GM10248 (cell line): ENCODE results near the gene PLCL1.
A peak's percentile ranks its signal among the peaks of the same experiment; 100 is the strongest.
"Not testable (repeated sequence)": the region's sequence is repeated elsewhere in the genome, so short reads cannot be mapped to it uniquely, and the experiment has no call there.

ENCODE experiments used
- CTCF ChIA-PET: fragments of 300-600 bp; sonication (Branson Sonifier 250); formaldehyde crosslinking; extraction: SDS; loops from one replicate; lab custom pipeline; 2021; ENCODE audit warnings: antibody characterized with exemption; lab: Yijun Ruan, JAX
- POLR2A ChIA-PET: fragments of 350-650 bp; sonication (Branson Sonifier 250); formaldehyde crosslinking; extraction: SDS; loops from one replicate; lab custom pipeline; 2020; ENCODE audit warnings: antibody characterized with exemption; lab: Yijun Ruan, JAX
- DNase-seq: peaks from one replicate; pipeline ENCODE4 v3.0.0; 2012; ENCODE audit errors: extremely low spot score
- CTCF ChIP-seq: IDR thresholded peaks from 2 replicates; pipeline ENCODE4 v1.5.1; 2012; ENCODE audit warnings: mild to moderate bottlenecking, low read depth; ENCODE audit errors: extremely low read depth, missing control alignments, control extremely low read depth

Gene PLCL1

GRCh38 chr2:197821550-197822289 is 17.3 kb downstream of the PLCL1 start:
- DNase-seq, result no peak
- CTCF ChIA-PET, result interaction anchor here (2.7 kb wide), 1 partner anchor 11 kb away, joined by 12 read pairs; no protein-coding TSS in a partner anchor
- POLR2A ChIA-PET, result no interaction called here
- TF ChIP-seq CTCF, result no peak

GRCh38 chr2:197822333-197822732 is 17.9 kb downstream of the PLCL1 start:
- TF ChIP-seq CTCF, result no peak
- ChIA-PET POLR2A (no interaction called here), CTCF (no interaction called here)
- no peak for DNase-seq

- CTCF ChIA-PET, result no interaction called here
- TF ChIP-seq CTCF, result no peak
- POLR2A ChIA-PET, result no interaction called here
- no peak for DNase-seq
These were observed 23.2 kb downstream of the PLCL1 start for GRCh38 chr2:197827618-197828017.

- ChIA-PET POLR2A (no interaction called here), CTCF (no interaction called here)
- no peak for DNase-seq
- TF ChIP-seq CTCF, result no peak
These were observed 24.2 kb downstream of the PLCL1 start for GRCh38 chr2:197828464-197829135.

GRCh38 chr2:197834771-197835170 is 30.4 kb downstream of the PLCL1 start:
- POLR2A ChIA-PET, DNase-seq, CTCF ChIA-PET: not testable (repeated sequence)

- CTCF ChIA-PET, result no interaction called here
- no peak for DNase-seq
- POLR2A ChIA-PET, result no interaction called here
- no peak for TF ChIP-seq CTCF
These were observed 30.9 kb downstream of the PLCL1 start for GRCh38 chr2:197835293-197835692.

- DNase-seq, result peak; percentile 64
- no peak for TF ChIP-seq CTCF
- POLR2A ChIA-PET, result no interaction called here
- CTCF ChIA-PET, result interaction anchor here (0.7 to 4.2 kb wide), 9 partner anchors 9 to 238 kb away, joined by 3 to 31 read pairs (median 5); no protein-coding TSS in a partner anchor
These were observed 33.6 kb downstream of the PLCL1 start for GRCh38 chr2:197838036-197838435.
